GM12878 (cell line): ENCODE measurements around the gene MSI2. TPM values are rescaled to one million over a fixed set of nuclear protein-coding genes. Genes with fewer than 3 reads are reported as not detected.

ENCODE experiments used
- ATAC-seq: fragments of 200-7000 bp; cut with Tn5 transposase; 3 replicates; pipeline ENCODE4 v1.9.1; 2020; ENCODE audit warnings: mild to moderate bottlenecking, moderate library complexity
- BruUV-seq: library from RNA; stranded (reverse); fragments of 400-500 nt; replicated peaks from 2 replicates; lab custom pipeline; 2021; lab: Mats Ljungman, UMichigan
- CTCF ChIA-PET: fragments of 300-600 bp; sonication (Branson Sonifier 250); formaldehyde crosslinking; extraction: SDS; loops from one replicate; lab custom pipeline; 2021; ENCODE audit warnings: inconsistent platforms; lab: Yijun Ruan, JAX
- POLR2A ChIA-PET: fragments of 350-600 bp; formaldehyde crosslinking; extraction: SDS; loops from one replicate; lab custom pipeline; 2021; ENCODE audit warnings: inconsistent platforms; lab: Charles Lee
- RAD21 ChIA-PET: fragments of 300-600 bp; sonication (Branson Sonifier 250); formaldehyde crosslinking; loops from one replicate; lab custom pipeline; 2023; ENCODE audit warnings: antibody characterized with exemption; ENCODE audit not compliant: unreplicated experiment; lab: Charles Lee
- SMC1A ChIA-PET: fragments of 300-600 bp; sonication (Branson Sonifier 250); formaldehyde crosslinking; loops from one replicate; lab custom pipeline; 2023; ENCODE audit not compliant: unreplicated experiment, uncharacterized antibody; lab: Charles Lee
- DNase-seq: peaks from one replicate; pipeline ENCODE4 v3.0.0-alpha.2; 2011; ENCODE audit warnings: low read depth, low spot score
- FAIRE-seq: peaks from 3 replicates; lab custom pipeline; 2011; peaks lifted over from hg19 to GRCh38; lab: Jason Lieb, UNC
- H2AFZ ChIP-seq: 2 replicates; pipeline ENCODE4 v1.6.0; 2011; ENCODE audit warnings: low read depth, low read length, control low read depth; ENCODE audit not compliant: control insufficient read depth
- H3K27ac ChIP-seq: 2 replicates; pipeline ENCODE4 v1.5.1; 2011; ENCODE audit warnings: control low read depth; ENCODE audit not compliant: control insufficient read depth, insufficient read depth
- H3K27me3 ChIP-seq, 2 experiments: replicated peaks in 1 of 2; 2 replicates each; pipeline versions ENCODE4 v1.6.0 to v1.6.1; 2011; ENCODE audit warnings: low read length in 1 of 2; ENCODE audit not compliant: control insufficient read depth in 2 of 2, insufficient read depth in 2 of 2
- H3K36me3 ChIP-seq, 2 experiments: 2 replicates each; pipeline ENCODE4 v1.5.1; 2011; ENCODE audit warnings: low read length in 1 of 2; ENCODE audit not compliant: control insufficient read depth in 2 of 2, insufficient read depth in 2 of 2
- H3K4me1 ChIP-seq: 2 replicates; pipeline ENCODE4 v1.6.1; 2011; ENCODE audit warnings: mild to moderate bottlenecking, low read length, moderate library complexity, mixed read lengths; ENCODE audit not compliant: control insufficient read depth, insufficient read depth
- H3K4me2 ChIP-seq: 2 replicates; pipeline ENCODE4 v1.6.0; 2011; ENCODE audit warnings: control low read depth; ENCODE audit not compliant: control insufficient read depth, insufficient read depth
- H3K4me3 ChIP-seq: fragments of 200-600 bp; sonication (generic); 2 replicates; pipeline ENCODE4 v1.5.1; 2016
- H3K79me2 ChIP-seq: 2 replicates; pipeline ENCODE4 v1.6.0; 2011; ENCODE audit warnings: low read length; ENCODE audit not compliant: control insufficient read depth, insufficient read depth
- H3K9ac ChIP-seq: 2 replicates; pipeline ENCODE4 v1.8.0; 2011; ENCODE audit warnings: low read length, control low read depth, mixed read lengths; ENCODE audit not compliant: control insufficient read depth, insufficient read depth
- H3K9me3 ChIP-seq: replicated peaks from 3 replicates; pipeline ENCODE4 v1.5.1; 2011; ENCODE audit warnings: mild to moderate bottlenecking, low read length; ENCODE audit not compliant: control insufficient read depth, insufficient read depth
- H4K20me1 ChIP-seq: 2 replicates; pipeline ENCODE4 v1.6.0; 2011; ENCODE audit not compliant: control insufficient read depth, insufficient read depth
- ATF7 ChIP-seq: fragments of 450-650 bp; IDR thresholded peaks from 2 replicates; pipeline ENCODE4 v1.6.1; 2016; ENCODE audit warnings: low read depth, mild to moderate bottlenecking
- CHD4 ChIP-seq: fragments of 200-600 bp; sonication (generic); IDR thresholded peaks from 2 replicates; pipeline ENCODE4 v1.6.1; 2016; ENCODE audit warnings: mild to moderate bottlenecking
- CREB1 ChIP-seq: IDR thresholded peaks from 2 replicates; pipeline ENCODE4 v1.6.1; 2012; ENCODE audit warnings: low read depth, mild to moderate bottlenecking, inconsistent platforms
- EZH2 ChIP-seq: IDR thresholded peaks from 2 replicates; pipeline ENCODE4 v1.6.1; 2012; ENCODE audit warnings: low read depth, mild to moderate bottlenecking, control low read depth, inconsistent platforms, low read length, borderline replicate concordance; ENCODE audit not compliant: control insufficient read depth
- MEF2A ChIP-seq: IDR thresholded peaks from 2 replicates; pipeline ENCODE4 v1.6.1; 2011; ENCODE audit warnings: low read depth, mild to moderate bottlenecking, low read length, moderate library complexity; ENCODE audit not compliant: insufficient read depth
- POLR2A ChIP-seq: IDR thresholded peaks from 2 replicates; pipeline ENCODE4 v1.6.1; 2011; ENCODE audit warnings: low read depth, mild to moderate bottlenecking, low read length
- POU2F2 ChIP-seq: IDR thresholded peaks from 3 replicates; pipeline ENCODE4 v1.6.1; 2011; ENCODE audit warnings: low read depth, mild to moderate bottlenecking, low read length, borderline replicate concordance
- RCOR1 ChIP-seq: conservative IDR thresholded peaks from 2 replicates; pipeline ENCODE4 v1.6.1; 2012; ENCODE audit warnings: low read depth, low read length, improper control_type of control experiment
- SIN3A ChIP-seq: IDR thresholded peaks from 2 replicates; pipeline ENCODE4 v1.6.1; 2012; ENCODE audit warnings: low read depth, low read length, improper control_type of control experiment
- SMAD1 ChIP-seq: fragments of 450-650 bp; IDR thresholded peaks from 2 replicates; pipeline ENCODE4 v1.6.1; 2018; ENCODE audit warnings: mild to moderate bottlenecking, low read depth; ENCODE audit not compliant: partially characterized antibody
- SUPT20H ChIP-seq: IDR thresholded peaks from 2 replicates; pipeline ENCODE4 v1.6.1; 2011; ENCODE audit warnings: low read depth, mild to moderate bottlenecking, low read length, moderate library complexity, borderline replicate concordance; ENCODE audit not compliant: control insufficient read depth
- ZBTB40 ChIP-seq: fragments of 450-650 bp; IDR thresholded peaks from 2 replicates; pipeline ENCODE4 v1.6.1; 2016; ENCODE audit warnings: mild to moderate bottlenecking, moderate library complexity, borderline replicate concordance
- ZNF384 ChIP-seq: IDR thresholded peaks from 2 replicates; pipeline ENCODE4 v1.6.1; 2012; ENCODE audit warnings: low read depth, mild to moderate bottlenecking, low read length, improper control_type of control experiment, borderline replicate concordance
- WGBS: methylation state at CpG from one replicate; pipeline ENCODE4 v1.1.6; 2016; ENCODE audit warnings: low lambda C conversion rate; ENCODE audit not compliant: insufficient replicate concordance, insufficient coverage; ENCODE audit errors: missing lambda C conversion rate; 5-methylcytosine and 5-hydroxymethylcytosine counted together
- in situ Hi-C: fragments of 300-500 bp; cut with MboI; formaldehyde crosslinking; loops from 9 replicates; pipeline ENCODE4 v1.14.3; 2018; ENCODE audit warnings: mixed read lengths
- intact Hi-C: fragments of 100-400 bp; cut with micrococcal nuclease; formaldehyde crosslinking; loops from one replicate; pipeline ENCODE4 v1.14.2; 2022; ENCODE audit not compliant: unreplicated experiment
- polyA plus RNA-seq, 11 experiments: library from polyadenylated mRNA; depleted of rRNA in 4 of 11; unstranded in 6 of 11; stranded (reverse) in 5 of 11; fragments of >200 nt; fragmentation: Nextera tagmentation in 4 of 11; fragmentation: Illumina TruSeq in 1 of 11; extraction: Ambion mirVana in 4 of 11; extraction: Trizol in 1 of 11; gene quantifications; 1 replicate in 1 of 11; 2 replicates in 10 of 11; pipeline versions ENCODE4 v1.2.1 to v1.2.3, GENCODE V29; 2011 to 2016; ENCODE audit warnings: inconsistent platforms in 2 of 11, missing spikeins in 2 of 11, low read depth in 1 of 11
- total RNA-seq, 4 experiments: library from RNA; depleted of rRNA in 3 of 4; stranded (reverse); fragments of >200 nt in 3 of 4; fragmentation: Illumina TruSeq in 1 of 4; extraction: Trizol in 1 of 4; gene quantifications; 2 replicates each; pipeline versions ENCODE4 v1.2.1 to v1.2.3, GENCODE V29; 2013 to 2021
- TF ChIP-seq, protein P1 (sequence below): fragments of 450-650 bp; formaldehyde crosslinking; IDR thresholded peaks from 2 replicates; pipeline ENCODE4 v1.5.0; 2022; ENCODE audit warnings: mild to moderate bottlenecking, missing genetic modification characterization

Gene MSI2
- total and polyA plus RNA-seq, 10 of the 15 experiments (the other 5 are each of a cell fraction or from before 2014, with no cell fraction given), result 6.1 to 76.1 (median 42.0) TPM

- Histone ChIP-seq H3K4me3 (no peak overlapping the region), H3K79me2 (peaks cover 17% of the 10 kb centered on the region), H3K9me3 (no peaks in the 10 kb centered on the region), H3K27ac (no peak overlapping the region), H3K27me3 (no peaks in the 10 kb centered on the region), H3K4me2 (no peak overlapping the region), H3K4me1 (peaks cover 36% of the 10 kb centered on the region), H3K9ac (no peak overlapping the region), H2AFZ (no peak overlapping the region)
- 82% methylated on average over 14 of the region's 14 CpGs for WGBS
- no peak for FAIRE-seq
- POLR2A ChIA-PET, result no interaction called here
- BruUV-seq, result no TSS peak
- intact Hi-C loops, result no loop called here
- SMC1A ChIA-PET, result interaction anchor here (1.9 to 3.2 kb wide), 4 partner anchors 11 to 113 kb away, joined by 4 to 9 read pairs (median 8); no protein-coding TSS in a partner anchor
- no peak for DNase-seq
- in situ Hi-C loops, result no loop called here
- TF ChIP-seq CREB1 (no peak), POLR2A (no peak), SIN3A (no peak), MEF2A (no peak), ATF7 (no peak), EZH2 (no peak), CHD4 (no peak), SUPT20H (no peak), RCOR1 (no peak), POU2F2 (no peak), ZBTB40 (no peak), SMAD1 (no peak), ZNF384 (no peak)
- TF ChIP-seq, protein P1, sequence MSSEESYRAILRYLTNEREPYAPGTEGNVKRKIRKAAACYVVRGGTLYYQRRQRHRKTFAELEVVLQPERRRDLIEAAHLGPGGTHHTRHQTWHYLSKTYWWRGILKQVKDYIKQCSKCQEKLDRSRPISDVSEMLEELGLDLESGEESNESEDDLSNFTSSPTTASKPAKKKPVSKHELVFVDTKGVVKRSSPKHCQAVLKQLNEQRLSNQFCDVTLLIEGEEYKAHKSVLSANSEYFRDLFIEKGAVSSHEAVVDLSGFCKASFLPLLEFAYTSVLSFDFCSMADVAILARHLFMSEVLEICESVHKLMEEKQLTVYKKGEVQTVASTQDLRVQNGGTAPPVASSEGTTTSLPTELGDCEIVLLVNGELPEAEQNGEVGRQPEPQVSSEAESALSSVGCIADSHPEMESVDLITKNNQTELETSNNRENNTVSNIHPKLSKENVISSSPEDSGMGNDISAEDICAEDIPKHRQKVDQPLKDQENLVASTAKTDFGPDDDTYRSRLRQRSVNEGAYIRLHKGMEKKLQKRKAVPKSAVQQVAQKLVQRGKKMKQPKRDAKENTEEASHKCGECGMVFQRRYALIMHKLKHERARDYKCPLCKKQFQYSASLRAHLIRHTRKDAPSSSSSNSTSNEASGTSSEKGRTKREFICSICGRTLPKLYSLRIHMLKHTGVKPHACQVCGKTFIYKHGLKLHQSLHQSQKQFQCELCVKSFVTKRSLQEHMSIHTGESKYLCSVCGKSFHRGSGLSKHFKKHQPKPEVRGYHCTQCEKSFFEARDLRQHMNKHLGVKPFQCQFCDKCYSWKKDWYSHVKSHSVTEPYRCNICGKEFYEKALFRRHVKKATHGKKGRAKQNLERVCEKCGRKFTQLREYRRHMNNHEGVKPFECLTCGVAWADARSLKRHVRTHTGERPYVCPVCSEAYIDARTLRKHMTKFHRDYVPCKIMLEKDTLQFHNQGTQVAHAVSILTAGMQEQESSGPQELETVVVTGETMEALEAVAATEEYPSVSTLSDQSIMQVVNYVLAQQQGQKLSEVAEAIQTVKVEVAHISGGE (CRISPR knock-in tag), result no peak
- TF ChIP-seq, all 136 proteins: peak for 0
- RAD21 ChIA-PET, result interaction anchor here (0.9 kb wide), 2 partner anchors 24 to 68 kb away, joined by 3 to 4 read pairs; no protein-coding TSS in a partner anchor
- peaks cover 3 to 4% of the 10 kb centered on the region in 2 experiments; a peak in 1 of 4 replicates for H3K36me3 ChIP-seq
- H4K20me1 ChIP-seq, result no peaks in the 10 kb centered on the region
- no peak for ATAC-seq
- CTCF ChIA-PET, result interaction anchor here (0.6 to 4.8 kb wide), 8 partner anchors 12 to 1700 kb away, joined by 3 to 38 read pairs (median 7); no protein-coding TSS in a partner anchor
Measured at GRCh38 chr17:57553991-57554825, 297.9 kb downstream of the MSI2 start.
